ENCODE data around the gene DCAF11.

Gene DCAF11

DNA sequence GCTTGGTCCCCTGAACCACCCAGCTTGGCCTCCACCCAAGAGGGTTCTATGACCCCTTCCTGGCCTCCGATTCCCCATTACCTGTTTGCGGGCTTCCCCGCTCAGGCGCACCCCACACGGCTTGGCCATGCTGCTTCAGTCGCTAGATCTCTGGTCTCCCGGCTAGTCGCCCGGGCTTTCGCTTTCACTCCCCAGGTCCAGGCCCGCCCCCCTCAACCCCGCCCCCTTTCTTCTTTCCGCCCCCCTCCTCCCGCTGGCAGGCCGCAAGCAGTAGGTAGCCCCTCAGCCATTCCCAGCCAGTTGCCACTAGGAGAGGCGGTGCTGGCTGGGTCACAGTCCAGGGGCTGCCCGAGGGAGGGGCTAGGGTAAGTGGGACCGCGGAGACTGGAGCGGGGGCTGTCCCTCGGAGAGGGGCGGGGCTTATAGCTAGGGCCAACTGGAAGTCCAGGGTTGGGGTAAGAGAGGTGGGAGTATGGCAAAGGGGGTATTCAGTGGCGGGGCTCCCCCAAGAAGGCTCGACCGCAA is 31.9 kb downstream of the DCAF11 start, which contains the start of gene PSME2:
Gene PSME2, minus strand, starts transcription at position 158 of the 525 bp plus-strand sequence. Its CDS starts 29 bp downstream, at position 129.
- Histone ChIP-seq H3K27me3 (ENCODE audit: control insufficient read depth, insufficient read depth, low read length) (no peaks in the 10 kb centered on the region), H3K4me1 (ENCODE audit: control insufficient read depth, insufficient read depth, low read length) (peaks cover 15% of the 10 kb centered on the region), H3K9me3 (ENCODE audit: control insufficient read depth, insufficient read depth, low read length) (no peaks in the 10 kb centered on the region), H3K27ac (ENCODE audit: low read depth, low read length) (peak within 1 kb of the TSS; percentile 79), H3K36me3 (ENCODE audit: control insufficient read depth, insufficient read depth, low read length) (peaks cover 54% of the 10 kb centered on the region), H3K9ac (ENCODE audit: low read depth, low read length) (peak within 1 kb of the TSS; percentile 54), H3K4me3 (ENCODE audit: low read depth, low read length) (peak within 1 kb of the TSS; percentile 90)

DNA sequence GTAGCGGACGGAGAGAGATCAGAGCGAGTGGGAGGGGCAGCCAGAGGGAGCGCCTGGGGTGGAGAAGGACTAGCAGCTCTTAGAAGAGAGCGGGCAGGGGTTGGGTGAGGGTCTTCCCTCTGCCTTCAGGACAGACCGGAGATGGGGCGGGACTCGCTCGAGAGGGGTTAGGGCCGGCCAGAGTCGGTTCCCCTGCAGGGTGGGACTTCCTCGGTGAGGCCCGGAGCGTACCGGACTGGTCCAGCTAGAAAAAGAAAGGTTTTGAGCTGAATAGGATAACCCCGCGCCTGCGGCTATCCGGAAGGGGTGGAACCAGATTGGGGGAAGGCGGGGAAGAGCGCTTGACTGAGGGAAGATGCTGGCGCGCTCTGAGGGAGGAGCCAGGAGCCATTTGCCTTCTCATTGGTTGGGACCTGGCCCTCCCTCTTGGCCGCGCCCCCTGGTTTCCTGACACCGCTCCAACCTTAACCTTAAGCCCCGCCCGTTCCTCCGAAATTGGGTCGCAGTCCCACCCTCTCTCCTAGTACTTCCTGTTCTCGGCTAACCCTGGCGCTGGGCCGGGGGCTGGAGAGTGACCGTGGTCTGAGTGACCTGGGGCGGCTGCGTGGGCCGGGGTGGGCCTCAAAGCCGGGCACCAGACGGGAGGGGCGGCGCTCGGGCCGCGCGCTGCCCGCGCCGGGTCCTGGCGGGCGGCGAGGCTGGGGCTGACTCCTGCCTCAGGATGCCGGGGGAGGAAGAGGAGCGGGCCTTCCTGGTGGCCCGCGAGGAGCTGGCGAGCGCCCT is 32.6 kb downstream of the DCAF11 start, which contains the start of gene RNF31:
Gene RNF31, plus strand, starts transcription at position 521 of the 783 bp plus-strand sequence. Its CDS starts 201 bp downstream, at position 722.
- H3K36me3 ChIP-seq (ENCODE audit: control insufficient read depth, insufficient read depth, low read length), result peaks cover 60% of the 10 kb centered on the region
- no peaks in the 10 kb centered on the region for H3K27me3 ChIP-seq (ENCODE audit: control insufficient read depth, insufficient read depth, low read length)
- peaks cover 15% of the 10 kb centered on the region for H3K4me1 ChIP-seq (ENCODE audit: control insufficient read depth, insufficient read depth, low read length)
- no peaks in the 10 kb centered on the region for H3K9me3 ChIP-seq (ENCODE audit: control insufficient read depth, insufficient read depth, low read length)
- H3K9ac ChIP-seq (ENCODE audit: low read depth, low read length), result peak within 1 kb of the TSS; percentile 54
- peak within 1 kb of the TSS; percentile 90 for H3K4me3 ChIP-seq (ENCODE audit: low read depth, low read length)
- H3K27ac ChIP-seq (ENCODE audit: low read depth, low read length), result peak within 1 kb of the TSS; percentile 79

DNA sequence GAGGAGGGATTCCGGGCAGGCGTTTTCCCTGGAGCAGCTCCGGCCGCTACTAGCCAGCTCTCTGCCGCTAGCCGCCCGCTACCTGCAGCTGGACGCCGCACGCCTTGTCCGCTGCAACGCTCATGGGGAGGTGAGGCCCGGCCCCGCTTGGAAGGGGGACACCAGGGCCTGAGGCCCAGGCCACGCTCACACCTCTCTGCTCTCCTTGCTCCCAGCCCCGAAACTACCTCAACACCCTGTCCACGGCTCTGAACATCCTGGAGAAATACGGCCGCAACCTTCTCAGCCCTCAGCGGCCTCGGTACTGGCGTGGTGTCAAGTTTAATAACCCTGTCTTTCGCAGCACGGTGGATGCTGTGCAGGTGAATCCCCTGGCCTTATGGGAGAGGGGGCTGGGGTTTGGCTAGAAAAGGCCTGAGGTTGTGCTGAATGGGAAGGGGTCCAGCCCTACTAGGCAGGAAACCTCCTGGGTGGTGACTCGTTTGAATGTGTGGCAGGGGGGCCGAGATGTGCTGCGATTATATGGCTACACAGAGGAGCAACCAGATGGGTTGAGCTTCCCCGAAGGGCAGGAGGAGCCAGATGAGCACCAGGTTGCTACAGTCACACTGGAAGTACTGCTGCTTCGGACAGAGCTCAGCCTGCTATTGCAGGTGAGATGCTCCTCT is 33.3 kb downstream of the DCAF11 start:
- peaks cover 15% of the 10 kb centered on the region for H3K4me1 ChIP-seq (ENCODE audit: control insufficient read depth, insufficient read depth, low read length)
- H3K4me3 ChIP-seq (ENCODE audit: low read depth, low read length), result peak overlapping the region; percentile 90
- H3K27ac ChIP-seq (ENCODE audit: low read depth, low read length), result peak overlapping the region; percentile 56
- H3K9me3 ChIP-seq (ENCODE audit: control insufficient read depth, insufficient read depth, low read length), result no peaks in the 10 kb centered on the region
- H3K36me3 ChIP-seq (ENCODE audit: control insufficient read depth, insufficient read depth, low read length), result peaks cover 63% of the 10 kb centered on the region
- H3K27me3 ChIP-seq (ENCODE audit: control insufficient read depth, insufficient read depth, low read length), result no peaks in the 10 kb centered on the region
- peak overlapping the region; percentile 32; the same call in 1 of the 2 replicates for H3K9ac ChIP-seq (ENCODE audit: low read depth, low read length)

DNA sequence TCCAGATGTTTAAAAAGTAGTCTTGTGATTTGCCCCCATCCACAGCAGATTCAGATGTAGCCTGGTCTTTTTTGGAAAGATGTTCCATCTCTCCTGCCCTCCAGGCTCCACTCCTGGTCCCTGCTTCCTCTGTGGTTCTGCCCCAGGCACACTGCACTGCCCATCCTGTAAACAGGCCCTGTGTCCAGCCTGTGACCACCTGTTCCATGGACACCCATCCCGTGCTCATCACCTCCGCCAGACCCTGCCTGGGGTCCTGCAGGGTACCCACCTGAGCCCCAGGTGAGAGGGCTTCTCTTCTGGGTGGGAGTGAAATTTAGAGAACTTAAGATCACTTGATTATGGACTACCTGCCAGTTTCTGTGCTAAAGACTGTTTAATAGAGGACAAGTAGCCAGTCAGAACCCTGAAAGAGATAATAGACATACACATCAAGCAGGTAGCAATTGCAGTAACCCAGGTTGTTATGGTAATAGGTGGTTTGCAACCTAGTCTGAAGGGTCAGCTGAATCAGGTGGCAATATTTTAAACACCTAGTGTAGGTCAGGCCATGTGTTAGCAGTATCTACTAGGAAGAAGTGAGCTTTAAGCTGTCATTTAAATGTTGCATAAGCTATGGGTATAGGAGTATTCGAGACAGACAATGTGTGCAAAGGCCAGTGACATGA is 34.9 kb downstream of the DCAF11 start:
- Histone ChIP-seq H3K9ac (ENCODE audit: low read depth, low read length) (no peak overlapping the region), H3K4me1 (ENCODE audit: control insufficient read depth, insufficient read depth, low read length) (peaks cover 15% of the 10 kb centered on the region), H3K36me3 (ENCODE audit: control insufficient read depth, insufficient read depth, low read length) (peaks cover 55% of the 10 kb centered on the region), H3K27me3 (ENCODE audit: control insufficient read depth, insufficient read depth, low read length) (no peaks in the 10 kb centered on the region), H3K4me3 (ENCODE audit: low read depth, low read length) (no peak overlapping the region), H3K9me3 (ENCODE audit: control insufficient read depth, insufficient read depth, low read length) (no peaks in the 10 kb centered on the region), H3K27ac (ENCODE audit: low read depth, low read length) (no peak overlapping the region)

DNA sequence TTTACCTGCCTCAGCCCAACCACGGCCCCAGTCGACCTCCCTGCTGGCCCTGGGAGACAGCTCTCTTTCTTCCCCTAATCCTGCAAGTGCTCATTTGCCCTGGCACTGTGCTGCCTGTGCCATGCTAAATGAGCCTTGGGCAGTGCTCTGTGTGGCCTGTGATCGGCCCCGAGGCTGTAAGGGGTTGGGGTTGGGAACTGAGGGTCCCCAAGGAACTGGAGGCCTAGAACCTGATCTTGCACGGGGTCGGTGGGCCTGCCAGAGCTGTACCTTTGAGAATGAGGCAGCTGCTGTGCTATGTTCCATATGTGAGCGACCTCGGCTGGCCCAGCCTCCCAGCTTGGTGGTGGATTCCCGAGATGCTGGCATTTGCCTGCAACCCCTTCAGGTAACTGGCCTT is 35.5 kb downstream of the DCAF11 start:
- peaks cover 55% of the 10 kb centered on the region for H3K36me3 ChIP-seq (ENCODE audit: control insufficient read depth, insufficient read depth, low read length)
- H3K27ac ChIP-seq (ENCODE audit: low read depth, low read length), result no peak overlapping the region
- peaks cover 15% of the 10 kb centered on the region for H3K4me1 ChIP-seq (ENCODE audit: control insufficient read depth, insufficient read depth, low read length)
- no peak overlapping the region for H3K9ac ChIP-seq (ENCODE audit: low read depth, low read length)
- H3K4me3 ChIP-seq (ENCODE audit: low read depth, low read length), result no peak overlapping the region
- no peaks in the 10 kb centered on the region for H3K9me3 ChIP-seq (ENCODE audit: control insufficient read depth, insufficient read depth, low read length)
- H3K27me3 ChIP-seq (ENCODE audit: control insufficient read depth, insufficient read depth, low read length), result no peaks in the 10 kb centered on the region

DNA sequence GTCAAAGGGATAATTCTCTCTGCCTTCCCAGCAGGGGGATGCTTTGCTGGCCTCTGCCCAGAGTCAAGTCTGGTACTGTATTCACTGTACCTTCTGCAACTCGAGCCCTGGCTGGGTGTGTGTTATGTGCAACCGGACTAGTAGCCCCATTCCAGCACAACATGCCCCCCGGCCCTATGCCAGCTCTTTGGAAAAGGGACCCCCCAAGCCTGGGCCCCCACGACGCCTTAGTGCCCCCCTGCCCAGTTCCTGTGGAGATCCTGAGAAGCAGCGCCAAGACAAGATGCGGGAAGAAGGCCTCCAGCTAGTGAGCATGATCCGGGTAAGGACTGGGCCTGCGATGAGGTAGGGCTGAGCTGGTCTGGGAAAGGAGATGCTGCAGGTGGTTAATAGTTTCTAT is 36.0 kb downstream of the DCAF11 start:
- Histone ChIP-seq H3K36me3 (ENCODE audit: control insufficient read depth, insufficient read depth, low read length) (peaks cover 60% of the 10 kb centered on the region), H3K9ac (ENCODE audit: low read depth, low read length) (no peak overlapping the region)

DNA sequence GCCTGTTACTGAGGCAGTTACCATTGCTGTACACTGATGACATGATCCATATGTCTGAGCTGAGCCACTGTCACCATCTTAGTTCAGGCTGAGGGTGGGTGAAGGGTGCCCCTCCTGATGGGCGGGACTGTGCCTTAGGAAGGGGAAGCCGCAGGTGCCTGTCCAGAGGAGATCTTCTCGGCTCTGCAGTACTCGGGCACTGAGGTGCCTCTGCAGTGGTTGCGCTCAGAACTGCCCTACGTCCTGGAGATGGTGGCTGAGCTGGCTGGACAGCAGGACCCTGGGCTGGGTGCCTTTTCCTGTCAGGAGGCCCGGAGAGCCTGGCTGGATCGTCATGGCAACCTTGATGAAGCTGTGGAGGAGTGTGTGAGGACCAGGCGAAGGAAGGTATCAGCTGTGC is 36.4 kb downstream of the DCAF11 start:
- no peak overlapping the region for H3K9ac ChIP-seq (ENCODE audit: low read depth, low read length)
- no peaks in the 10 kb centered on the region for H3K9me3 ChIP-seq (ENCODE audit: control insufficient read depth, insufficient read depth, low read length)
- peaks cover 8% of the 10 kb centered on the region for H3K4me1 ChIP-seq (ENCODE audit: control insufficient read depth, insufficient read depth, low read length)
- H3K27me3 ChIP-seq (ENCODE audit: control insufficient read depth, insufficient read depth, low read length), result no peaks in the 10 kb centered on the region
- H3K36me3 ChIP-seq (ENCODE audit: control insufficient read depth, insufficient read depth, low read length), result peaks cover 64% of the 10 kb centered on the region
- H3K4me3 ChIP-seq (ENCODE audit: low read depth, low read length), result no peak overlapping the region
- H3K27ac ChIP-seq (ENCODE audit: low read depth, low read length), result no peak overlapping the region

More for the DNA sequence above, 36.0 kb downstream of the DCAF11 start:
- Histone ChIP-seq H3K4me1 (ENCODE audit: control insufficient read depth, insufficient read depth, low read length) (peaks cover 12% of the 10 kb centered on the region), H3K27me3 (ENCODE audit: control insufficient read depth, insufficient read depth, low read length) (no peaks in the 10 kb centered on the region), H3K9me3 (ENCODE audit: control insufficient read depth, insufficient read depth, low read length) (no peaks in the 10 kb centered on the region), H3K4me3 (ENCODE audit: low read depth, low read length) (no peak overlapping the region), H3K27ac (ENCODE audit: low read depth, low read length) (no peak overlapping the region)

DNA sequence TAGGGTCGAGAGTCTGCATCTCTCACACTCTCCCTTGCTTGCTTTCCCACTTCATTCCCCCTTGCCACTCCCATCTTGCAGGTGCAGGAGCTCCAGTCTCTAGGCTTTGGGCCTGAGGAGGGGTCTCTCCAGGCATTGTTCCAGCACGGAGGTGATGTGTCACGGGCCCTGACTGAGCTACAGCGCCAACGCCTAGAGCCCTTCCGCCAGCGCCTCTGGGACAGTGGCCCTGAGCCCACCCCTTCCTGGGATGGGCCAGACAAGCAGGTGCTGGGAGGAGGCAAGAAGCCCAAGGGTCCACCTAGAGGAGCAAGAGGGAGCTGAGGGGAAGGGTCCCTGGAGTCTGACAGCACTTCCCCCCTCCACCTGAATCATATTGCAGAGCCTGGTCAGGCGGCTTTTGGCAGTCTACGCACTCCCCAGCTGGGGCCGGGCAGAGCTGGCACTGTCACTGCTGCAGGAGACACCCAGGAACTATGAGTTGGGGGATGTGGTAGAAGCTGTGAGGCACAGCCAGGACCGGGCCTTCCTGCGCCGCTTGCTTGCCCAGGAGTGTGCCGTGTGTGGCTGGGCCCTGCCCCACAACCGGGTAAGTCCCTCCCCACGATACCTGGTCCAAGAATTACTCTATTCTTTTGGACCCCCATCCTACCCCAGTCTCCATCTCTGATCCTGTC is 37.0 kb downstream of the DCAF11 start:
- H3K27me3 ChIP-seq (ENCODE audit: control insufficient read depth, insufficient read depth, low read length), result no peaks in the 10 kb centered on the region
- no peak overlapping the region for H3K27ac ChIP-seq (ENCODE audit: low read depth, low read length)
- no peak overlapping the region for H3K4me3 ChIP-seq (ENCODE audit: low read depth, low read length)
- no peak overlapping the region for H3K9ac ChIP-seq (ENCODE audit: low read depth, low read length)
- peaks cover 68% of the 10 kb centered on the region for H3K36me3 ChIP-seq (ENCODE audit: control insufficient read depth, insufficient read depth, low read length)
- no peaks in the 10 kb centered on the region for H3K9me3 ChIP-seq (ENCODE audit: control insufficient read depth, insufficient read depth, low read length)
- peaks cover 7% of the 10 kb centered on the region for H3K4me1 ChIP-seq (ENCODE audit: control insufficient read depth, insufficient read depth, low read length)

DNA sequence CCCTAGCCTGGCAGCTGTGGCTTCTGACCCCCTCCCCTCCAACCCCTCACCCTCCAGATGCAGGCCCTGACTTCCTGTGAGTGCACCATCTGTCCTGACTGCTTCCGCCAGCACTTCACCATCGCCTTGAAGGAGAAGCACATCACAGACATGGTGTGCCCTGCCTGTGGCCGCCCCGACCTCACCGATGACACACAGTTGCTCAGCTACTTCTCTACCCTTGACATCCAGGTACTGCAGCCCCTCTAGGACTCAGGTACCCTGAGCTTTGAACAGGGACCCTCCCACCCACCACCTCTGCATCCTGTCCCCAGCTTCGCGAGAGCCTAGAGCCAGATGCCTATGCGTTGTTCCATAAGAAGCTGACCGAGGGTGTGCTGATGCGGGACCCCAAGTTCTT is 40.5 kb downstream of the DCAF11 start:
- Histone ChIP-seq H3K27me3 (ENCODE audit: control insufficient read depth, insufficient read depth, low read length) (no peaks in the 10 kb centered on the region), H3K36me3 (ENCODE audit: control insufficient read depth, insufficient read depth, low read length) (peaks cover 80% of the 10 kb centered on the region), H3K4me3 (ENCODE audit: low read depth, low read length) (no peak overlapping the region), H3K9ac (ENCODE audit: low read depth, low read length) (no peak overlapping the region), H3K4me1 (ENCODE audit: control insufficient read depth, insufficient read depth, low read length) (no peaks in the 10 kb centered on the region), H3K27ac (ENCODE audit: low read depth, low read length) (no peak overlapping the region), H3K9me3 (ENCODE audit: control insufficient read depth, insufficient read depth, low read length) (no peaks in the 10 kb centered on the region)

DNA sequence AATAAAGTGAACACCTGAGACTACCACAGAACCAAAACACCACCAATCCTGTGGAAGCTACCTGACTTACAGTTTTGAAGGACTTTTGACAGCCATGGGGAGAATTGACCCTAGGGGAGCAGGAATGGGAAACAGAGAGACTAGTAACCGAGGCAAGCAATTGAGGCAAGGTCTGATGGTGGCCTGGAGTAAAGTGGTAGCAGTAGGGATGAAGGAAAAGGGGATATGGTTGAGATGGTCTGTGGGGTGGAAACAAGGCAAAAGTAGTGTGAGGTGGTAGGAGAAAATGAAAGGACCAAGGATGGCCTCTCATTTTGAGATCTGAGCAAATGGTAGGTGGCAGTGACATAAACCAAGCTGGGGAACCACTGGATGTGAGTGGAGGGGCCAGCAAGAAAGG is 42.3 kb downstream of the DCAF11 start:
- Histone ChIP-seq H3K36me3 (ENCODE audit: control insufficient read depth, insufficient read depth, low read length) (peaks cover 70% of the 10 kb centered on the region), H3K9ac (ENCODE audit: low read depth, low read length) (no peak overlapping the region), H3K9me3 (ENCODE audit: control insufficient read depth, insufficient read depth, low read length) (no peaks in the 10 kb centered on the region), H3K4me3 (ENCODE audit: low read depth, low read length) (no peak overlapping the region), H3K27me3 (ENCODE audit: control insufficient read depth, insufficient read depth, low read length) (no peaks in the 10 kb centered on the region), H3K4me1 (ENCODE audit: control insufficient read depth, insufficient read depth, low read length) (peaks cover 10% of the 10 kb centered on the region; the same call in 1 of the 2 replicates), H3K27ac (ENCODE audit: low read depth, low read length) (no peak overlapping the region)

Measured in HUES48 (cell line).